B cell (primary cell): Measurements from ENCODE around the gene BHMT2. TPM values are rescaled to one million over a fixed set of nuclear protein-coding genes. Genes with fewer than 3 reads are reported as not detected.

ENCODE experiments used
- ATAC-seq: fragments of 200-7000 bp; cut with Tn5 transposase; one replicate; pipeline ENCODE4 v1.10.0; 2021; ENCODE audit warnings: low read depth, mild to moderate bottlenecking, moderate number of reproducible peaks, moderate library complexity
- CTCF ChIA-PET: fragments of 350-600 bp; sonication (Branson Sonifier 250); formaldehyde crosslinking; loops from one replicate; lab custom pipeline; 2021; ENCODE audit warnings: antibody characterized with exemption, inconsistent platforms; lab: Charles Lee
- POLR2A ChIA-PET: fragments of 350-600 bp; sonication (Branson Sonifier 250); formaldehyde crosslinking; loops from one replicate; lab custom pipeline; 2021; ENCODE audit warnings: antibody characterized with exemption; lab: Charles Lee
- DNase-seq: peaks from one replicate; pipeline ENCODE4 v3.0.0; 2013
- H2AFZ ChIP-seq: 2 replicates; pipeline ENCODE4 v1.6.1; 2012; ENCODE audit warnings: mild to moderate bottlenecking, low read depth, low read length; ENCODE audit not compliant: insufficient read depth, poor library complexity, severe bottlenecking
- H3K27ac ChIP-seq, 2 donors: 1 replicate in 1 of 2; 2 replicates in 1 of 2; pipeline ENCODE4 v1.5.1; 2012 to 2013; ENCODE audit warnings: low read length in 2 of 2, mild to moderate bottlenecking in 2 of 2, moderate library complexity in 1 of 2
- H3K27me3 ChIP-seq, 4 experiments: fragments of 200-600 bp in 1 of 4; sonication (generic) in 1 of 4; replicated peaks in 1 of 4; 1 replicate in 2 of 4; 2 replicates in 2 of 4; pipeline versions ENCODE4 v1.6.1 to v1.7.0; 2013 to 2016; ENCODE audit warnings: low read length in 3 of 4, mild to moderate bottlenecking in 2 of 4, mixed read lengths in 1 of 4, moderate library complexity in 1 of 4; ENCODE audit not compliant: insufficient read depth in 4 of 4, control insufficient read depth in 3 of 4; ENCODE audit errors: control extremely low read depth in 1 of 4
- H3K36me3 ChIP-seq, 2 experiments: replicated peaks in 1 of 2; 1 replicate in 1 of 2; 2 replicates in 1 of 2; pipeline versions ENCODE4 v1.6.1 to v1.7.1; 2013; ENCODE audit warnings: low read length in 1 of 2; ENCODE audit not compliant: insufficient read depth in 2 of 2, control insufficient read depth in 1 of 2; ENCODE audit errors: control extremely low read depth in 1 of 2, extremely low read depth in 1 of 2
- H3K4me1 ChIP-seq, 2 donors: fragments of 200-600 bp in 1 of 2; sonication (generic) in 1 of 2; 1 replicate in 1 of 2; 2 replicates in 1 of 2; pipeline versions ENCODE4 v1.5.1 to v1.6.1; 2013 to 2017; ENCODE audit warnings: low read length in 2 of 2; ENCODE audit not compliant: control insufficient read depth in 2 of 2, insufficient read depth in 2 of 2
- H3K4me2 ChIP-seq: replicated peaks from 2 replicates; pipeline ENCODE3; 2012; ENCODE audit warnings: mild to moderate bottlenecking, low read depth, low read length; ENCODE audit not compliant: poor library complexity, severe bottlenecking
- H3K4me3 ChIP-seq, 5 experiments: fragments of 200-600 bp in 1 of 5; sonication (generic) in 1 of 5; 1 replicate in 3 of 5; 2 replicates in 2 of 5; pipeline versions ENCODE4 v1.5.1 to v1.7.0; 2011 to 2016; ENCODE audit warnings: low read length in 4 of 5, mild to moderate bottlenecking in 4 of 5, low read depth in 2 of 5, control low read depth in 1 of 5, moderate library complexity in 1 of 5; ENCODE audit not compliant: insufficient read depth in 1 of 5; ENCODE audit errors: control extremely low read depth in 1 of 5, extremely low read depth in 1 of 5
- H3K79me2 ChIP-seq: fragments of 200-600 bp; sonication (generic); one replicate; pipeline ENCODE4 v1.6.0; 2016; ENCODE audit warnings: low read length; ENCODE audit not compliant: control insufficient read depth, insufficient read depth
- H3K9ac ChIP-seq: fragments of 200-600 bp; sonication (generic); 2 replicates; pipeline ENCODE4 v1.6.1; 2017; ENCODE audit warnings: mild to moderate bottlenecking, low read length, moderate library complexity
- H3K9me3 ChIP-seq, 3 donors: one replicate each; pipeline versions ENCODE4 v1.6.1 to v1.7.1; 2013; ENCODE audit warnings: low read length in 2 of 3; ENCODE audit not compliant: control insufficient read depth in 2 of 3, insufficient read depth in 1 of 3; ENCODE audit errors: control extremely low read depth in 1 of 3
- H4K20me1 ChIP-seq: 2 replicates; pipeline ENCODE4 v1.6.0; 2012; ENCODE audit warnings: mild to moderate bottlenecking, low read length; ENCODE audit not compliant: insufficient read depth, control insufficient read depth, poor library complexity, severe bottlenecking
- H3K27ac Mint-ChIP-seq: one replicate; pipeline ENCODE4 v1.8.0; 2021; ENCODE audit warnings: mixed read lengths
- H3K27me3 Mint-ChIP-seq: one replicate; pipeline ENCODE4 v1.8.0; 2021; ENCODE audit warnings: mixed read lengths
- H3K4me1 Mint-ChIP-seq: one replicate; pipeline ENCODE4 v1.8.0; 2021; ENCODE audit warnings: mixed read lengths
- H3K4me3 Mint-ChIP-seq: one replicate; pipeline ENCODE4 v1.8.0; 2021; ENCODE audit warnings: mixed read lengths
- H3K9me3 Mint-ChIP-seq: one replicate; pipeline ENCODE4 v1.8.0; 2022; ENCODE audit warnings: mixed read lengths; ENCODE audit not compliant: insufficient read depth
- CTCF ChIP-seq: fragments of 200-600 bp; IDR thresholded peaks from one replicate; pipeline ENCODE4 v1.8.0; 2022; ENCODE audit warnings: antibody characterized with exemption, mild to moderate bottlenecking
- EZH2 ChIP-seq: IDR thresholded peaks from 2 replicates; pipeline ENCODE4 v1.6.1; 2012; ENCODE audit warnings: borderline replicate concordance, low read depth, mild to moderate bottlenecking, moderate library complexity, low read length; ENCODE audit not compliant: insufficient read depth, poor library complexity, severe bottlenecking
- WGBS: methylation state at CpG from one replicate; pipeline ENCODE4 v1.1.5; 2013; ENCODE audit warnings: missing lambda C conversion rate; ENCODE audit not compliant: insufficient coverage; 5-methylcytosine and 5-hydroxymethylcytosine counted together
- intact Hi-C: fragments of 100-400 bp; cut with micrococcal nuclease; formaldehyde crosslinking; loops from one replicate; pipeline ENCODE4 v1.10.0; 2022
- polyA plus RNA-seq: library from polyadenylated mRNA; depleted of rRNA; stranded (reverse); fragments of >200 nt; gene quantifications from 2 replicates; pipeline ENCODE4 v1.2.3, GENCODE V29; 2012
- total RNA-seq, 2 donors: library from RNA; stranded (reverse); fragments of 120-200 nt in 1 of 2; gene quantifications; 1 replicate in 1 of 2; 2 replicates in 1 of 2; pipeline versions ENCODE4 v1.2.3 to v1.2.4, GENCODE V29; 2013 to 2022

The BHMT2 gene
- total and polyA plus RNA-seq, 2 donors (not counting 1 experiment from before 2014, with no cell fraction given), result not detected

- no peak overlapping the region for H3K27ac Mint-ChIP-seq
- WGBS, result 10% methylated on average over 2 of the region's 14 CpGs
- ATAC-seq (peak; percentile 28), DNase-seq (peak; percentile 58)
- peaks cover 8% of the 10 kb centered on the region for H3K4me1 Mint-ChIP-seq
- intact Hi-C loops, result loop anchor here (1.0 to 10.0 kb wide), 4 partner anchors 36 to 514 kb away; partner anchors contain the start of gene ARSB
- H2AFZ ChIP-seq, result peak overlapping the region; percentile 42
- ChIA-PET CTCF (interaction anchor here (0.7 to 7.4 kb wide), 20 partner anchors 9 to 1063 kb away, joined by 3 to 85 read pairs (median 4); partner anchors contain the start of gene ARSB), POLR2A (interaction anchor here (0.6 kb wide), 1 partner anchor 15 kb away, joined by 5 read pairs; no protein-coding TSS in a partner anchor)
- H3K9me3 ChIP-seq, result no peaks in the 10 kb centered on the region
- H3K27me3 ChIP-seq, result peaks cover 0 to 12% (median 10%) of the 10 kb centered on the region in 4 experiments
- no peaks in the 10 kb centered on the region for H4K20me1 ChIP-seq
- peaks cover 56% of the 10 kb centered on the region for H3K27me3 Mint-ChIP-seq
- TF ChIP-seq CTCF (peak; percentile 78), EZH2 (no peak)
- H3K9ac ChIP-seq, result no peak overlapping the region
- H3K9me3 Mint-ChIP-seq, result no peaks in the 10 kb centered on the region
- no peaks in the 10 kb centered on the region for H3K36me3 ChIP-seq
- H3K4me3 Mint-ChIP-seq, result peak overlapping the region; percentile 14
- no peak overlapping the region for H3K27ac ChIP-seq
- peaks cover 6 to 12% of the 10 kb centered on the region in 2 donors for H3K4me1 ChIP-seq
- H3K4me2 ChIP-seq, result peak overlapping the region; percentile 37
- no peak overlapping the region for H3K4me3 ChIP-seq
- no peaks in the 10 kb centered on the region for H3K79me2 ChIP-seq
These were observed 48.6 kb upstream of the BHMT2 start for GRCh38 chr5:79020861-79021561.

- H3K9ac ChIP-seq, result no peak overlapping the region
- ChIA-PET CTCF (interaction anchor here (0.6 to 7.4 kb wide), 17 partner anchors 9 to 834 kb away, joined by 3 to 85 read pairs (median 4); partner anchors contain the start of gene ARSB), POLR2A (no interaction called here)
- H2AFZ ChIP-seq, result no peak overlapping the region
- no CpG with 5 or more reads among the region's 4 CpGs for WGBS
- intact Hi-C loops, result loop anchor here (1.0 to 10.0 kb wide), 4 partner anchors 37 to 513 kb away; partner anchors contain the start of gene ARSB
- H3K9me3 Mint-ChIP-seq, result no peaks in the 10 kb centered on the region
- H3K9me3 ChIP-seq, result no peaks in the 10 kb centered on the region
- H3K36me3 ChIP-seq, result no peaks in the 10 kb centered on the region
- H3K4me2 ChIP-seq, result no peak overlapping the region
- TF ChIP-seq EZH2, result no peak
- TF ChIP-seq CTCF, result no peak
- H3K27ac ChIP-seq, result no peak overlapping the region
- H3K27ac Mint-ChIP-seq, result no peak overlapping the region
- H3K4me3 ChIP-seq, result no peak overlapping the region
- H3K27me3 Mint-ChIP-seq, result peaks cover 61% of the 10 kb centered on the region
- H3K4me1 Mint-ChIP-seq, result peaks cover 8% of the 10 kb centered on the region
- DNase-seq (no peak), ATAC-seq (no peak)
- H3K4me1 ChIP-seq, result peaks cover 6 to 12% of the 10 kb centered on the region in 2 donors
- H3K27me3 ChIP-seq, result peaks cover 0 to 10% (median 10%) of the 10 kb centered on the region in 4 experiments
- H4K20me1 ChIP-seq, result no peaks in the 10 kb centered on the region
- H3K79me2 ChIP-seq, result no peaks in the 10 kb centered on the region
- no peak overlapping the region for H3K4me3 Mint-ChIP-seq
These were observed 47.8 kb upstream of the BHMT2 start for GRCh38 chr5:79021753-79022152.
